Astrocyte (in vitro differentiated cells and primary cell): ENCODE measurements around the gene CNGB1.

Experiments used
- CTCF ChIP-seq: IDR thresholded peaks from 2 replicates; pipeline ENCODE4 v1.5.1; 2011; ENCODE audit warnings: low read depth, mild to moderate bottlenecking, inconsistent platforms, low read length, moderate library complexity; ENCODE audit not compliant: insufficient read depth
- EZH2 ChIP-seq: IDR thresholded peaks from 2 replicates; pipeline ENCODE4 v1.6.1; 2012; ENCODE audit warnings: mild to moderate bottlenecking, low read length, inconsistent platforms; ENCODE audit not compliant: insufficient read depth

DNA sequence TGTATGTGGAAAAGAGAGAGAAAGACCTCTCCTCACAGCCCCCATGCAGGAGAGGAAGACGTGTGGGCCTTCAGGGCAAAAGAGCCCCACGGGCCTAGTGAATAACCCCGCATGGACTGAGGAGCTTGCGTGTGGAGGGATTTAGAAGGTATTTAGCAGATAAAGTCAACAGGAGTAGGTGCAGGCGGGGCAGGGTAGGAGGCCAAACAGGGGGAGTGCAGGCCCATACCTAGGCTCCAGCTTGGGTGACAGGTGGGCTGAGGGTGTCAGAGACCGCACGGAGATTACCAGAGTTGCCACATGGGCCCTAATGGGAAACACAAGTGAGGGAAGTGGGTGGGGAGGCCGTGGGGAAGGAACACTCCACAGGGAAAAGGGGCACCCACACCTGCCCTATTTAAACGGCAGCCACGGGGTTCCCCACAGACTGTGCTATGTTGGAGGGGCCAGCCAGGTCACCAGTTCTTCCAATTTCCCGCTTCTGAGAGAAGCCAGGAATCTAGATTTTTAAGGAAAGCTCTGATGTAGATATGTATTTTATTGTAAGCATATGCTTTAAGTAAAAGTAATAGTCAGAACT is 8.2 kb upstream of the CNGB1 start:
- TF ChIP-seq EZH2 (no peak), CTCF (no peak)
